GM10248 (cell line): ENCODE data around the gene MACF1.

Experiments used
- CTCF ChIA-PET: fragments of 300-600 bp; sonication (Branson Sonifier 250); formaldehyde crosslinking; extraction: SDS; loops from one replicate; lab custom pipeline; 2021; ENCODE audit warnings: antibody characterized with exemption; lab: Yijun Ruan, JAX
- POLR2A ChIA-PET: fragments of 350-650 bp; sonication (Branson Sonifier 250); formaldehyde crosslinking; extraction: SDS; loops from one replicate; lab custom pipeline; 2020; ENCODE audit warnings: antibody characterized with exemption; lab: Yijun Ruan, JAX
- DNase-seq: peaks from one replicate; pipeline ENCODE4 v3.0.0; 2012; ENCODE audit errors: extremely low spot score
- CTCF ChIP-seq: IDR thresholded peaks from 2 replicates; pipeline ENCODE4 v1.5.1; 2012; ENCODE audit warnings: mild to moderate bottlenecking, low read depth; ENCODE audit errors: extremely low read depth, missing control alignments, control extremely low read depth

Gene MACF1

GRCh38 chr1:39363267-39363666, 158.8 kb downstream of the MACF1 start:
- POLR2A ChIA-PET, result no interaction called here
- CTCF ChIA-PET, result interaction anchor here (1.2 to 2.2 kb wide), 2 partner anchors 9 to 175 kb away, joined by 3 to 7 read pairs; no protein-coding TSS in a partner anchor
- TF ChIP-seq CTCF, result no peak
- no peak for DNase-seq

- TF ChIP-seq CTCF, result no peak
- CTCF ChIA-PET, result interaction anchor here (0.8 to 1.4 kb wide), 3 partner anchors 16 to 176 kb away, joined by 3 to 4 read pairs (median 3); no protein-coding TSS in a partner anchor
- no peak for DNase-seq
- POLR2A ChIA-PET, result no interaction called here
Measured at GRCh38 chr1:39368045-39368444, 163.6 kb downstream of the MACF1 start.

- CTCF ChIA-PET, result interaction anchor here (1.6 kb wide), 1 partner anchor 33 kb away, joined by 3 read pairs; no protein-coding TSS in a partner anchor
- no peak for DNase-seq
- no peak for TF ChIP-seq CTCF
- POLR2A ChIA-PET, result no interaction called here
Measured at GRCh38 chr1:39369565-39369964, 165.1 kb downstream of the MACF1 start.

GRCh38 chr1:39370602-39371001, 166.1 kb downstream of the MACF1 start:
- ChIA-PET CTCF (interaction anchor here (1.6 kb wide), 1 partner anchor 32 kb away, joined by 3 read pairs; no protein-coding TSS in a partner anchor), POLR2A (no interaction called here)
- TF ChIP-seq CTCF, result no peak
- no peak for DNase-seq

GRCh38 chr1:39372105-39372504, 167.6 kb downstream of the MACF1 start:
- TF ChIP-seq CTCF, result no peak
- DNase-seq, result no peak
- ChIA-PET POLR2A (no interaction called here), CTCF (no interaction called here)

GRCh38 chr1:39376656-39377055, 172.2 kb downstream of the MACF1 start:
- no peak for TF ChIP-seq CTCF
- DNase-seq, result no peak
- CTCF ChIA-PET, result interaction anchor here (0.8 to 1.9 kb wide), 6 partner anchors 9 to 33 kb away, joined by 3 to 6 read pairs (median 3); no protein-coding TSS in a partner anchor
- POLR2A ChIA-PET, result no interaction called here
